Activated CD4-positive, alpha-beta T cell treated with anti-CD3 and anti-CD28 coated beads, Interleukin-2, Interleukin-6, amounts not matched to agents 100 ng/mL and 50 ng/mL, durations not matched to agents 16 hours and 8 hours (primary cell): ENCODE results near the gene ARL4C.

Experiments
- DNase-seq: peaks from one replicate; pipeline ENCODE4 v3.0.0-alpha.2; 2020

Gene ARL4C

DNA sequence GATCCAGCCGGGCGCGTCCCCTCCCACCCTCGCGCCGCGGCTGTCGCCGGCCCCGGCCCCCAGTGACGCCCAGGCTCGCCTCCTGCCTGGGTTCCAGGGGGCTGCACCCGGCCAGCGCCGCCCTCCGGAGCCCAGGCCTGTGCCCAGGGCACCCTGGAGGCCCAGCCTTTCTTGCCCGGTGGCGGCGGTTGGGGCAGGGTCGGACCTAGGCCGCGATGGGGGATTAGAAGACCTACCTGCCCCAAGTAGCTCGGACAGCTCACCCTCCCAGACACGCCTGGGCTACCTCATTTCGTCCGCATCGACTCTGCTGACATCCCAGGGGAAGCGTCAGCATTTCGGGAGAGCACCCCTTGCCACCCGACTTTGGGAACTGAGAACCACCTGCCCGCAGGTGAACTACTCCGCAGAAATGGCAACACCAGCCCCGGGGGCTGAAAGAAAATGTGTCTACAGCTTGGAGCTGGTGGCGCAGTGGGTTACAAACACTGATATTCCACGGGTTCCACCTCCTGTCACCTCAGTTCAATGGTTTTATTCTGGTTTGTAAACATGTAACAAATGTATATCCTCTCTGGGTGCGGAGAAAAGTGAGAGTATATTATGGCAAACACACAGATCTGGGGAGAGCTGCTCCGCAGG lies 834 bp upstream of the ARL4C start:
- DNase-seq, result no peak

DNA sequence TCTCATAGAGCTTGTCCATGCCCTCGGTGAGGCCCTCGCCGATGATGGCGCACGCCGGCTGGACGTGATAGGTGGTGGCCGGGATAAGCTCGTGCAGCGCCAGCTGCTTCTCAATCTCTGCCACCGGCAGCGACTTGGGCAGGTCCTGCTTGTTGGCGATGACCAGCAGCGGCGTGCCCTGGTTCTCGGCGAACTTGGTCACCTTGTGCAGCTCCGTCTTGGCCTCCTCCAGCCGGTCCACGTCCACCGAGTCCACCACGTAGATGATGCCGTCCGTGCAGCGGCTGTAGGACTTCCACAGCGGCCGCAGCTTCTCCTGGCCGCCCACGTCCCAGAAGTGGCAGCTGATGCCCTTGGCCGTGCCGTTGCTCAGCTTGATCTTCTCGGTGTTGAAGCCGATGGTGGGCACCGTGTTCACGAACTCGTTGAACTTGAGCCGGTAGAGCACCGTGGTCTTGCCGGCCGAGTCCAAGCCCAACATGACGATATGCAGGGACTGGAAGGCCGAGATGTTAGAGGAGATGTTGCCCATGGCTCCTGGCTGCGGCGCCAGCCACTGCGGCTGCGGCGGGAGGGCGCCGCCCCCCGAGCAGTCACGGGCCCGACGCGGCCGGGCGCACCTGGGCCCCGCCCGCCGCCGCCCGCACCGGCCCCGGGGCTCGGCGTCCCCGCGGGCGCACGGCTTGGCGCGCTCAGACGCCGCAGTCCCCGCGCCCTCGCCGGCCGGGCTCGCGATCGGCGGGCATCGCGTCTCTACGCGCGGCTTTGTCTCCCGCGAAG lies 636 bp downstream of the ARL4C start:
- DNase-seq, result peak; percentile 46

DNA sequence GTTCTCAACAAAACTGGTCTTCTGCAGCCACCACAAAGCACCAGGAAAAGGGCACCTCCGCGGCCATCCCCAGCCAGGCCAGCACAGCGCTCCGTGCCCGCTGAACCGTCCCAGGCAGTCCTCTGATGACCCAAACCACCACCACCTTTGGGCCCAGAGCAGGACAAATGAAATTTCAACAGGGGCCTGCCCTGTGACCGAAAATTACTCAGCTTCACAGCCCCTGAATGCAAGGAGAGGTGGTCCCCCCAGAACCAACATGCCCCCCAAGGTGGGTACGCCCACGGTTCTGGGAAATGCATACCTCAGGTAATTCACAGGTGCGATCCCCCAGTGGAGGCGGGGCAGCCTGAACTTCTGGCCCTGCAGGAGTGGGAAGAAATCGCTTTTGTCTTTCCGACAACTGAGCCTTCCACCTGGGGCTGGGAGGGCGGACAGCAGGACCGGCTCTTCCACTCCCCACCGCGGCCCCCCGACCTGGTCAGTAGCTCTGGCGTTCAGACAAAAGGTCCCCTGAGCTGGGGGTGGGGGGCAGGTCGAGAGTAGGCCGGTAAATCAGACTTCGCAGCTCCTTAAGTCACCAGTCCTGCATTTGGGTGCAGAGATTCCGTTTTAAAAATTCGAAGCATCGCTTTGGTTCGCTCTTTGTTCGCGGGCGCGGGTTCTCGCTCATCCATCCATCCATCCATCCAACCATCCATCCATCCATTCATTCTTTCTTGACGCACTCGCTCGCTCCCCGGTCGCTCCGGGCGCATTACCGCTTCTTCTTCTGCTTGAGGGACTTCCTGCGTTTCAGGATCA lies 1.4 kb downstream of the ARL4C start:
- no peak for DNase-seq

DNA sequence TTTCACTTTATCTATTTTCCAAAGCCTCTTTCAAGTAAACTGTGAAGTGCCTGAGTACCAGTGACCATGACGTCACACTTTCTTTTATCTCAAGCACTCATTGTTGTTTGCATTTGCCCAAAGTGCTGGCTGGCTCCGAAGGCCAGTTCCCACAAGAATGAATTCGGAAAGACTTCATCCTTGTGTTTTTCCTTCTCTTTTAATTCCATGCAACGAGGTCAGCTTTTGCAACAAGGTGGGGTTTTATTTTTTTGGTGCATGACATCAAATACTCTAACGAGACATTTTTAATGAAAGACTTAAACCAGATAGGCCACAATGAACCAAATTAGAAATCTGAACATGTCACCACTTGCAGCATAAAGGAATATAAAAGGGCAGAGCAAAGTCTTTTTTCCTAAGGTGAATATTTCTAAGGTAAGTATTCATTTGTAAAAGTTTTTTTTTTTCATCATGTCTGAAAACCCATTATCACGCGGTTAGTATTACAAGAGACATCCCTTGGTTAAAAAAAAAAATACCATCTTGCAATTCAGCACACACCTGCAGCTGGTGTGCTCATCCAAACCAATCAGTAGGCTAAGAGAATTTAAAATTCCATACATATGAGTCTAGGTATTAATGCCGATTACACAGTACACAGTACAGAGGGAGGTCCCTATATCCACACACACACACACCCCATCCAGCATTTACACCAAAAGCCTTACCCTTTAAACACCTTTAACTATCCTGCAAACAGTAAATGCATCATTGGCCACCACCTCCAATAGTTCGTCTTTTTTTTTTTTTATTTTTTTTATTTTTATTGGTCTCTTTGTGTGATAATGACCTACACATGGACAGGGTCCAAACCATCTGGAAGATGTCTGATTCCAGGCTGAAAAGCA lies 2.3 kb downstream of the ARL4C start:
- DNase-seq, result peak; percentile 38

DNA sequence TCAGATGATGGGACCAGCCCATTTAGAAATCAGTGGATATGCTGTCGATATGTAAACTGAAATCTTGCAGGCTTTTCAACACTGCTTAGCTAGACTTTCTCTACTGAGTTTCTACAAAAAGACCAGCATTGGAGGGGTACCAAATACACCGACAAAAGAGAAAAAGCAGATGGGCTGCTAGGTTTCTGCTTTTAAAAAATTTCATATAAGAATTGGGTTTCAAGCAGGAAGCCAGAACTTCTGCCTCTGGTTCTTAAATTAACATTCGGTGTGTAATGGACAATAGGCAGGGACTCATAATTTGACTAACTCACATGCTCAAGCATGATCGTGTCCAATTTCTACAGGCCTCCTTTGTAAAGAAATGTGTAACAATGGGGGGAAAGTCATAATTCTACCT lies 3.1 kb downstream of the ARL4C start:
- no peak for DNase-seq

DNA sequence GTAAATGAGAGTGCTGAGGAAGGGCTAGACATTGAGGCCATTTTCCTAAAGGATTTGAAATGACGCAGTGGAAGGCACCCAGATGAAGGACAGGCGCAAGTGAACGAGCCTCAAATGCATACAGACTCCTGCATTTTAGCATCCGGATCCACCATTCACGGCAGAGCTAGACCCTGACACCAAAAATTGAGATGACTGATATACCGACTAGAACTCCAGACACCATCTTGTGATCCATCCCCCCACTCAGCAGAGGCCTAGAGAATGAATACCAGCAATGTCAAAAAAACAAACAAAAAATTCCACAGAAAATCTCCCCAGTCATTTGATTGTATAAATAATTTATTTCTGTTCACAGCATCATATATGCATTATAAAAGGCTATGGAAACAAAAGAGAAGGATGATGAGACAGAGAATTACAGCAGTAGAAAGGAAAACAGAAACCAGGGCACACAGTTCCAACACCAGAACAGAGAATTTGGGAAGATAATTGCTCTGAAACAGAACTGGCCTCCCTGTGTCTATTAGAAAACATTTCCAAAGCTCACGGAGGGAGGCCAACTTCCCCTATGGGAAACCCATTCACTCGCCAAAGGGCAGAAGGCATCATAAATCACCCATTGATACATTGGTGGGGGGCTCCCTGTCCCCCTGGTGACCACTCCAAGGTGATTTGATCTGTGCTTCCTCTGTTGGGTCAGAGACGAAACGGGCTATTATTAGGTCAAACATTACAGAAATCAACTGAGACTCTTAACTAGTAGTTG lies 4.0 kb downstream of the ARL4C start:
- no peak for DNase-seq

DNA sequence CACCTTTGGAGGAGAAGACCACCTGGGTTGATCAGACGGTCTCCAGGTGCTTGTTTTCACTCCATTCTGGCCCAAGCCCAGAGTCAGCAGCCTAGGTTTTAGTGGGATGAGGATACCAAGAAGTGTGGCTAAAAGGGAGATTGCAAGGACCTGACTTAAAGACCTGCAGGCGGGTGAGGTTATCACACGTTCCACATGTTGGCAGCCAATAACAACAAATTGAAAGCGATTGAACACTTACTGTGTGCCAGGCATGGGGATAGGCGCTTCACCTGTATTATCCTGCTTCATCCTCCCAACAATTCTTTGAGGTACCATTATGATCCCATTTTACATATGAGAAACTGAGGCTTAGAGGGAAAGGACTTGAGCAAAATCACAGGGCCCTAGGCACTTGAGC lies 5.0 kb downstream of the ARL4C start:
- peak; percentile 36 for DNase-seq

DNA sequence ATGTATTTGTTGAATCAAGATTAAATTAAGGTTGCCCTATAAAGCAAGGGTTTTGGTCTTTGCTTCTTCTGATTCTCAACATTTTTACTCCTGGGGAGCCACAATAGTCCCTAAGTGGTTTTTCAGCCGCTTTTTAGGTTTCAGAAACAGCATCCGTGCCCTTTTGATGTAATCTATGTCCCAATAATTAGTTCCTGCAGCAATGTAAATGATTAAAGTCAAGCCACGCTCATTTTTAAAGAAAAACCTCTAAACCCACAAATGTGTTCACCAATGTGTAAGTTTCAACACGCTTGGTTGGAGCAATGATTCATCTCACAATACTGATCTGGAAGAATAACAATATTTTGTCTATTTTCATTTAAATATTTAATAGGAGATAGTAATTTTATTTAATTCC lies 5.6 kb downstream of the ARL4C start:
- DNase-seq, result peak; percentile 71

DNA sequence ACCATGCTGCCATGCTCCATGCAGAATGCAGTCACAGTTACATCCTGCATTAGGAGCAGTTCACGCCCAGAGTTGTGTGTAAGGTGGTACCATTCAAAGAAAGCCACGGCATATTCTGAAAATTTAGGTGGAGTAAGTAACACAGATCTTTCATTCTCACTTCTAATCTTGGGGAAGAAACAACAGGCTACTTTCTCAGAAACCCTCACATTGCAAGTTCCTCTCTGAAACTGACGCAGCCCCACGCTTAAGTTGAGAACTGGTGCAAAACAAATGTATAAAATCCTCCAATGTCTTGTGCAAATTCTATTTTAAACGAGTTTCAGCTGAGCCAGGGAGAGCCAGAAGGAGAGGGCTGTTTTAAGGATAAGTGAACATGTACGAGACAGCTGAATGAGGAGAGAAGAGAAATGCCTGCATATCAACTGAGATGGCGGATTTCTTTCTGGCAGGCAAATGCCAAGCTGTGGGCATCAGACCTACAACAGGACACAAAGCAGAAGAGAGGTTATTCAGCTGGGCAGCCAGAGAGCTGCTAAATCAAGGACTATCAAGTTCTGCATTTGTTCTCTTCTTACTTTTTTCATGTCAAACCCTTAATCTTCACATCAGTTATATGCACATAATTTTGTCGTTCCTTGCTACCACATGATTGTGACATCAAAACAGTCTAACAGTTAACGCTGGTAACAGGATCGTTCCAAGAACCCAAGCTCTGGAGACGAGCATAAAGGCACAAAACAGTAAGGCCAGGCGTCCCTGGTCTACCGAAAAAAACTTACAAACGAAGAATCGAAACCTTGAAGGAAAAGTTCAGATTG lies 6.4 kb downstream of the ARL4C start:
- DNase-seq, result peak; percentile 78

DNA sequence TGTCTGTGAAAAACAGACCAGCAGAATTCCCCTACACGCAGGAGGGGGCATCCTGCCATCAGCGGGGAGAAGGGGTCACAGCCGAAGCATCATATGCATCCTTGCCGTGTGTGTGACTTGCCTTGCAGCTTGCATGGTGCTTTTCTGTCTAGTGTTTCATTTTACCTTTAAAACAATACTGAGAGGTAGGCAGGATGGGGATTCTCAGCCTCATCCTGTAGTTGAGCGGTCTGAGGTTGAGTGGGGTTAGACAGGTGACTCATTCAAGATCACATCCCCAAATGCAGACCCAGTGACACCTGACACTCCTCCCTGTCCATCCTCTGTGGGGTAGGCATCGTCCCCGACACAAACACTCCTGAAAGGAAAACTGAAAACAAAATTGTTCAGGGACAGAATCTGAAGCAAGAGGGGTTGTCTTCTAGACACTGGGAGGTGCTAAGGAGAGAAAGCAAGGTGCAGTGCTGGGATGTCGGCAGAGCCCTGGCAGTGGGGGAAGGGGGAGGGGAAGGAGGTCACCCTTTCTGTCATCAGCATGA lies 7.9 kb downstream of the ARL4C start:
- DNase-seq, result peak; percentile 87

DNA sequence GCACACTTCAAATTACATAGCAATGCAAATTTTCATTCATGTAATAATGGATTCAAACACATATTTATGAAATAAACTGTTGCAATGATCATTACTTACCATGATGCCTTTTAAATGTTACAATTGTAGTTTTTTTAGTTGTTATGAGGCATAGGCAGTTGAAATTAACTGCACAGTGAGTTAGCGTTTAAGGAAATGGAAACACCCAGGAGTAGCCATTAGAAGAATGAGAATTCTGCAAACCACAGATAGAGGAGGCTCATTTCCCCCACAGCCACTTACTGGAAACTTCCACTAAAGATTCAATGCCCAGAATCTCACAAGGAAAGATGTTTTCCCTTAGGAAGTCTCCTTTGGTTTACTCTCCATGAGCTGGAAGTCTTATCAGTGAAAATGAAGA lies 8.4 kb downstream of the ARL4C start:
- DNase-seq, result no peak

DNA sequence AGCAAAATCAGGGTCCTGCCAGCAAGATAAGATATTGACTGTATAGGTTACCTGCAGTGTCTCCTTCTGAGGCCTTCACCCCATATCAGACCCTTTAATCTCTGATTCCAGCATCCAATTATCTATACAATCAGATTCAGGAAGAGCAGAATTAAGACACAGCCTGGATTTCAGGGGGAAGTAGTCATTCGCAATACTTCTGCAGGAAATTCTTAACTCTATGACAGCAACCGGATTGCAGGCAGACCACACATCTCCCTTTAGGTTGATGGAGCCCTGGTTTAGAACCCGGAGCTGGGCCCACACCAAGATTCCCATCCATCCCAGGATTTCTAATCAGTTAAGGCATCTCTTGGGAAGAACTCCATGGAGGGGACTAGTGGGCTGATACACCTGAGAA lies 9.5 kb downstream of the ARL4C start:
- DNase-seq, result no peak

DNA sequence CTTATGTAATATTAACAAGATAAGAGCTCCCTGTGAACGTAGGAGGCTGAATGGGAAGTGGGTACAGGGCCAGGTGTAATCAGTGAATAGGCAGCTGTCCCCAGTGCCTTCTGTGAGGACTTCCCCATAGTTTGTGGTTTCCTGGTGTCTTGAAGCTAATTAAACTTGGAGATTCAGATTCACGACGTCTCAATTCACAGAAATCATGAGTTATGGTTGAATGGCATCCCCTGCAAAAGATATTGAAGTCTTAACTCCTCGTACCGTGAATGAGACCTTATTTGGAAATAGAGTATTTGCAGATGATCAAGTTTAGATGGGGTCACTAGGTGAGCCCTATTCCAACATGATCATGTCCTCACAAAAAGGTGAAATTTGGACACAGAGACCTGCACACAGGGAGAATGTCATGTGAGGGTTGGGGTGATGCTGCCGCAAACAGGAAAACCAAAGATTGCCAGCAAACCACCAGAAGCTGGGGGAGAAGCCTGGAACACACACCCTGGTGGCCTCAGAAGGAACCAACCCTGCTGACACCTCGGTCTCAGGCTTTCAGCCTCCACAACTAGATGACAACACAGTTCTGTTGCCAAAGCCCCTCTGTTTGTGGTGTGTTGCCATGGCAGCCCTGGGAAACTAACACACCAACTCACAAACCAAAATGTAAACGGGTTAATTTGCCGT lies 13.2 kb downstream of the ARL4C start:
- DNase-seq, result peak; percentile 87

DNA sequence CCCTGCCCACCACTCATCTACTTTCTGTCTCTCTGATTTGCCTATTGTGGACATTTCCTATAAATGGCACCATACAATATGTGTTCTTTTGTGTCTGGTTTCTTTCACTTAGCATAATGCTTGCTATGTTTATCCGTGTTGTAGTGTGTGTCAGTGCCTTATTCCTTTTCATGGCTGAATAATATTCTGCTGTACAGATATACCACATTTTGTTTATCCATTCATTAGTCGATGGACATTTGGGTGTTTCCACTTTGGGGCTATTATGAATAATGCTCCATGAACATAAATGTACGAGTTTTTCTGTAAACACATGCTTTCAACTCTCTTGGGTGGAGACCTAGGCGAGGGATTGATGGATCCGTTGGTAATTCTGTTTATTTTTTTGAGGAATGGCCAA lies 15.6 kb downstream of the ARL4C start:
- no peak for DNase-seq

DNA sequence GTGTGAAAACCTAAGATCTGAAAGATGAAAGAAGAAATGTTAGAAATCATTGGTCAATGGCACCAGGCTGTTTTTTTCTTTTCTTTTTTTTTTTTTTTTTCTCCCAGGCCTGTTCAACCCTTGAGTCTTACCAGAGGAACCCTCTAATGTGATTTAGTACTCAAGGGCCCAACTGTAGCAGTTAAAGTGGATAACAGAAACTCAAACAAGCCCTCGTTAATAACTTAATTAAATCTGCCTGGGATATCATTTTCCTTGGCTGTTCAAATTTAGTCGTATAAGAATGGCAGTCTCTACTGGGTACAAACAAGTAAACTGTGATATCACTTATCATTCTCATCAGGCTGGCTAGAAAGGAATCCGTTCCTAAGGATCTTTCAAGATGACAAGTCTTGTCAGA lies 16.5 kb downstream of the ARL4C start:
- no peak for DNase-seq

DNA sequence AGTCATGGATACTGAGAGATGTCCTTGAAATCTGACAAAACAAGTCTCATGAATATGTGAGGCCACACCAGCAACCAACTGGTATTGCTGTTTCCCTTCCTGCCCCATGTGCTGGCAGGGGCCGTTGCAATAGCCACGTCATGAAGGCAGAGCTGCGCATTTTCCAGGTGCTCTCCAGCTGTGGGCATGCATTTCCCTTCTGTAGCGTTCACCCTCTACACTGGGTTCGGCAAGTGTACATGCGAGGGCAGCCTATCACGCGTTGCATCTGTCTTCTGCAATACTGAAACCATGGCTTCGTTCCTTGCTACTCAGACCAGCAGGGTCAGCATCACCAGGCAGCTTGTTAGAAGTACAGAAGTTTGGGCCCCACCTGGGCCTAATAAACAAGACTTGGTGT lies 17.4 kb downstream of the ARL4C start:
- no peak for DNase-seq

DNA sequence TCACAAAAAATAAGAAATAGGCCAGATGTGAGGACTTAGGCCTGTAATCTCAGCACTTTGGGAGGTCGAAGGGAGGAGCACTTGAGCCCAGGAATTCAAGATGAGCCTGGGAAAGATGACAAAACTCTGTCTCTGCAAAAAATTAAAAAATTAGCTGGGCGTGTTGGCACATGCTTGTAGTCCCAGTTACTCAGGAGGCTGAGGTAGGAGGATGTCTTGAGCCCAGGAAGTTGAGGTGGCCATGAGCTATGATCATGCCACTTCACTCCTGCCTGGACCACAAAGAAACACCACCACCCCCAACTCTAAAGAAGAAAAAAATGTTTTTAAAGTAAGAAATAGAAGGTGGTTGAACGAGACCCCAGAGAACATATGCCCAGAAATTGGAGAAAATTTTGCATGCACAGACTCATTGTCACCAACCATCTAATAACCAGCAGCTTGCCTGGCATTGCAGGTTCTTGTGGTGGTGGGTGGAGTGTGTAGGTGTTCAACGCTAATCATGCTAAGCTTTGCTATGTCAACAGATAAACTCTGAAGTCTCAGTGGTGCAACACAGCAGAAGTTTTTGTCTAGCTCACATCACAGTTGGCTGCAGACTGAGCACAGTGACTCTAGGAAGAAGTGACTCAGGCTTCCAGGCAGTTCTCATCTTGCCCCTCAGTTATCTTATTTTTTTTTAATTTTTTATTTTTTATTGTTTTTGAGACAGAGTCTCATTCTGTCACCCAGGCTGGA lies 18.6 kb downstream of the ARL4C start:
- DNase-seq, result peak; percentile 31

DNA sequence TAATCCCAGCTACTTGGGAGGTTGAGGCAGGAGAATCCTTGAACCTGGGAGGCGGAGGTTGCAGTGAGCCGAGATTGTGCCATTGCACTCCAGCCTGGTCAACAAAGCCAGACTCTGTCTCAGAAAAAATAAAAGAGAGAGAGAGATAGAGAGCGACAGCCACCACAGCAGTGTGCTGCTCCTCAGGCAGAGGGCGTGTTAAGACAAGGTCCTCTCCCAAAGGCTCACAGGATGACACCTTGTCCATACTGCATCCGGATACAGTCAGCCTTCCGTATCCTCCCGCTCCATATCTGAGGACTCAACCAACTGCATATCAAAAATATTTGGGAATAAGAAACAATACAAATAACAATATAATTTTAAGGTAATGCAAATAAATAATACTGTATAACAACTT lies 20.1 kb downstream of the ARL4C start:
- no peak for DNase-seq

DNA sequence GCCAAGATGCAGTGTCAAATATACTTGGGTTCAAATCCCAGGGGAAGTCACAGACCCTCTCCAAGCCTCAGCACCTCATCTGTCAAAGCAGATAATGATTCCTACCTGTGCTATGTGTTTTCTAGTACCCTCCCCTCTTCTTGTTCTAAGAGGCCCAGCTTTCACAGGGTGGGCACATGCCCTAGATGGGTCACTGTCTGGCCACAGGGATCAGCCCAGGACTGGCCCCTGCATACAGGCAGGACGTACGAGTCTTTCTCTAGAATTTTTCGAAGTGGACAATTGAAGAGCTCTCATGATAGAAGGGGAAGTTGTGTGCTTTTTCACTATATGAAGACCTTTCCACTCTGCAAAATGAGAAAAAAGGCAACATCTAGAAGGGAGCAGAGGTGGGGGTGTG lies 22.2 kb downstream of the ARL4C start:
- no peak for DNase-seq

DNA sequence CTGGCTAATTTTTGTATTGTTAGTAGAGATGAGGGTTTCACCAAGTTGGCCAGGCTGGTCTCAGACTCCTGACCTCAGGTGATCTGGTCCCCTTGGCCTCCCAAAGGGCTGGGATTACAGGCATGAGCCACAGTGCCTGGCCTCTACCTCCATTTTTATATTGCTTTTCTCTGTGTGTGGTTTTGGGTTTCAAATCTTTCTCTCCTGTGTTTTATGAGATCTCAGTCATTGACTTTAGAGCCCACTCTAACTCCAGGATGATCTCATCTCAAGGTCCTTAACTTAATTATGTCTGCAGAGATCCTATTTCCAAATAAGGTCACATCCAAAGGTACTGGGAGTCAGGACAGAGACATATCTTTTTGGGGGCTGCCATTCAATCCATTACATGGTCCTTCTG lies 24.7 kb downstream of the ARL4C start:
- DNase-seq, result no peak
